AG04449 (cell line): Measurements from ENCODE around the gene FOCAD.

Experiments
- CTCF ChIA-PET: fragments of 350-600 bp; formaldehyde crosslinking; extraction: SDS; loops from one replicate; lab custom pipeline; 2021; ENCODE audit warnings: antibody characterized with exemption; lab: Yijun Ruan, JAX
- POLR2A ChIA-PET: fragments of 400-600, 350-600 bp; formaldehyde crosslinking; extraction: SDS; loops from one replicate; lab custom pipeline; 2020; ENCODE audit warnings: antibody characterized with exemption, inconsistent platforms; lab: Yijun Ruan, JAX
- DNase-seq: peaks from one replicate; pipeline ENCODE4 v3.0.0-alpha.2; 2010; ENCODE audit warnings: low read depth, low spot score
- H3K4me3 ChIP-seq: 2 replicates; pipeline ENCODE4 v1.5.1; 2011; ENCODE audit warnings: low read depth, mild to moderate bottlenecking, control low read depth, low read length
- CTCF ChIP-seq: IDR thresholded peaks from one replicate; pipeline ENCODE4 v1.5.1; 2011; ENCODE audit warnings: mild to moderate bottlenecking, moderate library complexity, low read length, control low read depth, inconsistent platforms; ENCODE audit not compliant: insufficient read depth; ENCODE audit errors: missing control alignments

Gene FOCAD

DNA sequence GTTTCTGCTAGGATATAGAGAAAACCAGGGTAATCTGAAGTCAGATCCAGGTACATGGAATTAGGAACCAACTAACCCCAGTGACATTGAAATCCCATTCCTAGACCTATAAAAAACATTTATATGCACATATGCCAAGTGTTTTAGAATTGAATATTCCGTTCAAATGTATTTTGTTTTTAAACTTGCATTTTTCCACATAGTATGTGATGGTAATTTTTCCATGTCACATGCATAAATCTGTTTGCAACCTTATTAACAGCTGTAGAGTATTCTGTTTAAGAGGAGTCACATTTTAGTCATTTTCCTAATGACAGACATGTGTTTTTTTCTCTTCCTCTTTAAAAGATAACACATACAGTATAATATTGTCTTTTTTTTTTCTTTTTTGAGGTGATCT lies 50.2 kb downstream of the FOCAD start:
- no peak for TF ChIP-seq CTCF
- ChIA-PET CTCF (no interaction called here), POLR2A (no interaction called here)
- DNase-seq = no peak
- no peak overlapping the region for H3K4me3 ChIP-seq

GRCh38 chr9:20740304-20740703 lies 56.2 kb downstream of the FOCAD start:
- H3K4me3 ChIP-seq = no peak overlapping the region
- DNase-seq = no peak
- no peak for TF ChIP-seq CTCF
- CTCF ChIA-PET = no interaction called here
- POLR2A ChIA-PET = no interaction called here

- ChIA-PET CTCF (no interaction called here), POLR2A (no interaction called here)
- DNase-seq = no peak
- no peak overlapping the region for H3K4me3 ChIP-seq
- TF ChIP-seq CTCF = no peak
Measured at GRCh38 chr9:20740929-20741582, 57.0 kb downstream of the FOCAD start.

DNA sequence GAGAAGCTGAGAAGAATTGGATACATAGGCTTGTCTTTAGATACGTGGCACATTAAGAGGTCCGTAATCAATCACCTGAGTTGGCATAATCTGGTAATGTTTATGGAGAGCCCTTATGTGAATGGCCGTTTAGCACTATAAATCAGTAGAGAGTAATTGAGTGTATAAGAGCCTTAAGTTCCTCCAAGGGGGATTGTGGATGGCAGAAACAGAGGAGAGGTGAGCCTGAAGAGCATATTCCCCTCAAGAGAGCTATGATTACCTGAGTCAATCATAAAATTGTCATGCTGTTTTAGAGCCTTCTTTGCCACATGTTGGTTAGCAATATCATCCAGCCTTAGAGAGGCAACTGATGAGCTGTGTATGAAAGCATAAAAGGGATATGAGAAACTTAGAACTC lies 58.8 kb downstream of the FOCAD start:
- no peak for DNase-seq
- no peak for TF ChIP-seq CTCF
- POLR2A ChIA-PET = no interaction called here
- CTCF ChIA-PET = no interaction called here
- no peak overlapping the region for H3K4me3 ChIP-seq

GRCh38 chr9:20744036-20744630 lies 60.1 kb downstream of the FOCAD start:
- DNase-seq = no peak
- CTCF ChIA-PET = no interaction called here
- no peak overlapping the region for H3K4me3 ChIP-seq
- POLR2A ChIA-PET = no interaction called here
- no peak for TF ChIP-seq CTCF

DNA sequence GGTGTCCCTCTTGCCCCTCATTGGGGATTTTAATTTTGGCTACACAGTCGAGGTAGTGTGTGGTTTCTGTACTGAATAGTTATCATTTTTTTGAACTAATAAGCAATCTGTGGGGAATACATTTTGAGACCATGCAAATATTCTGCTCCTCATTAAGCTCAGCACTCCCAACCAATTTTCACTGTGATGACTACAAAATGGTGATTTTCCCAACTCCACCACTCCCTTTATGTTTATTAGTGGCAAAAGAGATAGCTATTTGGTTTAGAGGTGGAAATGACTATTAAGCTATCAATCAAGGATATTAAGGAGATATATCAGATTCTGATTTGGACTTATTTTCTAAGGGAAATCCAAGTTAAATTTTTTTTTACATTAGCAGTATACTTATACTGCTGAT lies 62.9 kb downstream of the FOCAD start:
- TF ChIP-seq CTCF = no peak
- no peak overlapping the region for H3K4me3 ChIP-seq
- ChIA-PET CTCF (no interaction called here), POLR2A (interaction anchor here (0.6 kb wide), 1 partner anchor 24 kb away, joined by 3 read pairs; no protein-coding TSS in a partner anchor)
- no peak for DNase-seq
